IgD-negative memory B cell (primary cell): Measurements from ENCODE around the gene KLHL34. TPM values are rescaled to one million over a fixed set of nuclear protein-coding genes. Genes with fewer than 3 reads are reported as not detected.

Source experiments
- H3K27ac Mint-ChIP-seq, 3 donors: one replicate each; pipeline ENCODE4 v1.8.0; 2020 to 2022; ENCODE audit warnings: mild to moderate bottlenecking in 3 of 3, mixed read lengths in 3 of 3, moderate library complexity in 1 of 3
- H3K27me3 Mint-ChIP-seq: one replicate; pipeline ENCODE4 v1.8.0; 2021; ENCODE audit warnings: mixed read lengths
- H3K36me3 Mint-ChIP-seq: one replicate; pipeline ENCODE4 v1.8.0; 2020; ENCODE audit warnings: mild to moderate bottlenecking, mixed read lengths
- H3K4me1 Mint-ChIP-seq, 3 donors: one replicate each; pipeline ENCODE4 v1.8.0; 2020 to 2022; ENCODE audit warnings: mixed read lengths in 3 of 3, mild to moderate bottlenecking in 1 of 3
- H3K4me3 Mint-ChIP-seq, 4 donors: one replicate each; pipeline ENCODE4 v1.8.0; 2020 to 2022; ENCODE audit warnings: mild to moderate bottlenecking in 4 of 4, mixed read lengths in 4 of 4, moderate library complexity in 3 of 4
- H3K9me3 Mint-ChIP-seq, 3 donors: one replicate each; pipeline ENCODE4 v1.8.0; 2020 to 2021; ENCODE audit warnings: mixed read lengths in 3 of 3, mild to moderate bottlenecking in 1 of 3
- polyA plus RNA-seq: library from polyadenylated mRNA; unstranded; fragments of 300-500 nt; fragmentation: Illumina TruSeq; gene quantifications from one replicate; pipeline ENCODE4 v1.2.3, GENCODE V29; 2021

KLHL34 gene
- polyA plus RNA-seq: 0.83 TPM

- H3K27me3 Mint-ChIP-seq: peaks cover 5% of the 10 kb centered on the region
- H3K4me1 Mint-ChIP-seq: peaks cover 3 to 9% (median 7%) of the 10 kb centered on the region in 3 donors
- no peaks in the 10 kb centered on the region for H3K36me3 Mint-ChIP-seq
- peak within 1 kb of the TSS; percentile 55 to 80 (median 70) for H3K4me3 Mint-ChIP-seq
- H3K9me3 Mint-ChIP-seq: no peaks in the 10 kb centered on the region
- H3K27ac Mint-ChIP-seq: no peak within 1 kb of the TSS
Measured at GRCh38 chrX:21658152-21658737, at the start of gene KLHL34. Gene KLHL34 (minus strand): TSS chrX:21658330. CDS start chrX:21657788, 542 bp downstream.

- Mint-ChIP-seq H3K9me3 (peaks cover 0 to 5% (median 4%) of the 10 kb centered on the region in 3 donors), H3K36me3 (no peaks in the 10 kb centered on the region)
Measured at GRCh38 chrX:21705225-21705624, 47.1 kb upstream of the KLHL34 start.

GRCh38 chrX:21702725-21703124 is 44.6 kb upstream of the KLHL34 start:
- H3K9me3 Mint-ChIP-seq: peaks cover 0 to 4% (median 3%) of the 10 kb centered on the region in 3 donors
- no peaks in the 10 kb centered on the region for H3K27me3 Mint-ChIP-seq
- H3K27ac Mint-ChIP-seq: no peak overlapping the region
- peaks cover 6 to 7% (median 6%) of the 10 kb centered on the region in 3 donors for H3K4me1 Mint-ChIP-seq
- H3K4me3 Mint-ChIP-seq: no peak overlapping the region
- no peaks in the 10 kb centered on the region for H3K36me3 Mint-ChIP-seq

More at GRCh38 chrX:21705225-21705624, 47.1 kb upstream of the KLHL34 start:
- no peaks in the 10 kb centered on the region for H3K27me3 Mint-ChIP-seq
- no peak overlapping the region for H3K27ac Mint-ChIP-seq
- H3K4me3 Mint-ChIP-seq: no peak overlapping the region
- H3K4me1 Mint-ChIP-seq: peaks cover 0 to 1% (median 0%) of the 10 kb centered on the region in 3 donors

GRCh38 chrX:21700967-21701366 is 42.8 kb upstream of the KLHL34 start:
- no peaks in the 10 kb centered on the region for H3K27me3 Mint-ChIP-seq
- H3K27ac Mint-ChIP-seq: no peak overlapping the region
- H3K4me3 Mint-ChIP-seq: no peak overlapping the region
- H3K4me1 Mint-ChIP-seq: peaks cover 6 to 7% (median 6%) of the 10 kb centered on the region in 3 donors
- H3K36me3 Mint-ChIP-seq: no peaks in the 10 kb centered on the region
- no peaks in the 10 kb centered on the region for H3K9me3 Mint-ChIP-seq

GRCh38 chrX:21700275-21700674 is 42.1 kb upstream of the KLHL34 start:
- no peak overlapping the region for H3K4me3 Mint-ChIP-seq
- H3K36me3 Mint-ChIP-seq: no peaks in the 10 kb centered on the region
- no peaks in the 10 kb centered on the region for H3K27me3 Mint-ChIP-seq
- H3K27ac Mint-ChIP-seq: no peak overlapping the region
- peaks cover 6 to 7% (median 6%) of the 10 kb centered on the region in 3 donors for H3K4me1 Mint-ChIP-seq
- H3K9me3 Mint-ChIP-seq: no peaks in the 10 kb centered on the region

- Mint-ChIP-seq H3K36me3 (no peaks in the 10 kb centered on the region), H3K4me3 (no peak overlapping the region), H3K4me1 (peaks cover 6 to 7% (median 6%) of the 10 kb centered on the region in 3 donors), H3K27ac (peak overlapping the region in 1 of 3 donors; percentile 47), H3K27me3 (no peaks in the 10 kb centered on the region), H3K9me3 (no peaks in the 10 kb centered on the region)
Measured at GRCh38 chrX:21699136-21699535, 41.0 kb upstream of the KLHL34 start.

- Mint-ChIP-seq H3K27me3 (no peaks in the 10 kb centered on the region), H3K4me3 (peak overlapping the region in 2 of 4 donors; percentile 3 to 37), H3K36me3 (no peaks in the 10 kb centered on the region), H3K9me3 (no peaks in the 10 kb centered on the region), H3K27ac (peak overlapping the region in 1 of 3 donors; percentile 14), H3K4me1 (peaks cover 6 to 7% (median 6%) of the 10 kb centered on the region in 3 donors)
Measured at GRCh38 chrX:21698272-21698671, 40.1 kb upstream of the KLHL34 start.

- H3K9me3 Mint-ChIP-seq: peaks cover 0 to 2% (median 0%) of the 10 kb centered on the region in 3 donors
- no peak overlapping the region for H3K4me3 Mint-ChIP-seq
- H3K36me3 Mint-ChIP-seq: no peaks in the 10 kb centered on the region
- H3K27me3 Mint-ChIP-seq: no peaks in the 10 kb centered on the region
- H3K4me1 Mint-ChIP-seq: no peaks in the 10 kb centered on the region
- H3K27ac Mint-ChIP-seq: no peak overlapping the region
Measured at GRCh38 chrX:21691512-21692018, 33.4 kb upstream of the KLHL34 start.

GRCh38 chrX:21683941-21684340 is 25.8 kb upstream of the KLHL34 start:
- Mint-ChIP-seq H3K27ac (no peak overlapping the region), H3K9me3 (no peaks in the 10 kb centered on the region), H3K27me3 (no peaks in the 10 kb centered on the region), H3K4me3 (no peak overlapping the region), H3K4me1 (no peaks in the 10 kb centered on the region), H3K36me3 (no peaks in the 10 kb centered on the region)

- Mint-ChIP-seq H3K4me3 (no peak overlapping the region), H3K4me1 (no peaks in the 10 kb centered on the region), H3K27ac (no peak overlapping the region), H3K27me3 (no peaks in the 10 kb centered on the region), H3K36me3 (no peaks in the 10 kb centered on the region), H3K9me3 (no peaks in the 10 kb centered on the region)
Measured at GRCh38 chrX:21678048-21678612, 20.0 kb upstream of the KLHL34 start.

GRCh38 chrX:21675931-21676330 is 17.8 kb upstream of the KLHL34 start:
- Mint-ChIP-seq H3K9me3 (no peaks in the 10 kb centered on the region), H3K27ac (no peak overlapping the region), H3K36me3 (no peaks in the 10 kb centered on the region), H3K4me1 (no peaks in the 10 kb centered on the region), H3K27me3 (no peaks in the 10 kb centered on the region), H3K4me3 (no peak overlapping the region)

GRCh38 chrX:21674430-21675186 is 16.5 kb upstream of the KLHL34 start:
- Mint-ChIP-seq H3K4me1 (no peaks in the 10 kb centered on the region), H3K27ac (no peak overlapping the region), H3K9me3 (no peaks in the 10 kb centered on the region), H3K36me3 (no peaks in the 10 kb centered on the region), H3K27me3 (no peaks in the 10 kb centered on the region), H3K4me3 (no peak overlapping the region)

GRCh38 chrX:21666679-21667078 is 8.5 kb upstream of the KLHL34 start:
- no peak overlapping the region for H3K4me3 Mint-ChIP-seq
- H3K4me1 Mint-ChIP-seq: peaks cover 0 to 4% (median 0%) of the 10 kb centered on the region in 3 donors
- H3K36me3 Mint-ChIP-seq: no peaks in the 10 kb centered on the region
- peaks cover 0 to 3% (median 0%) of the 10 kb centered on the region in 3 donors for H3K9me3 Mint-ChIP-seq
- H3K27me3 Mint-ChIP-seq: peaks cover 8% of the 10 kb centered on the region
- H3K27ac Mint-ChIP-seq: no peak overlapping the region

- no peak overlapping the region for H3K4me3 Mint-ChIP-seq
- no peak overlapping the region for H3K27ac Mint-ChIP-seq
- peaks cover 9% of the 10 kb centered on the region for H3K27me3 Mint-ChIP-seq
- peaks cover 0 to 3% (median 0%) of the 10 kb centered on the region in 3 donors for H3K9me3 Mint-ChIP-seq
- H3K36me3 Mint-ChIP-seq: no peaks in the 10 kb centered on the region
- peaks cover 0 to 4% (median 0%) of the 10 kb centered on the region in 3 donors for H3K4me1 Mint-ChIP-seq
Measured at GRCh38 chrX:21666252-21666651, 8.1 kb upstream of the KLHL34 start.

GRCh38 chrX:21662761-21663160 is 4.6 kb upstream of the KLHL34 start:
- H3K4me3 Mint-ChIP-seq: no peak overlapping the region
- H3K9me3 Mint-ChIP-seq: peaks cover 0 to 3% (median 0%) of the 10 kb centered on the region in 3 donors
- no peak overlapping the region for H3K27ac Mint-ChIP-seq
- H3K36me3 Mint-ChIP-seq: no peaks in the 10 kb centered on the region
- peaks cover 9% of the 10 kb centered on the region for H3K27me3 Mint-ChIP-seq
- H3K4me1 Mint-ChIP-seq: peaks cover 0 to under 1% (median 0%) of the 10 kb centered on the region in 3 donors
